HT1080 (cell line): Measurements from ENCODE around the gene OR52E2. TPM values are rescaled to one million over a fixed set of nuclear protein-coding genes. Genes with fewer than 3 reads are reported as not detected.

Experiments
- DNase-seq: peaks from one replicate; pipeline ENCODE4 v3.0.0-alpha.2; 2015; ENCODE audit warnings: low read depth
- total RNA-seq: library from RNA; depleted of rRNA; stranded (reverse); fragments of >200 nt; shearing (Covaris generic); gene quantifications from 2 replicates; pipeline ENCODE4 v1.2.3, GENCODE V29; 2014; rRNA removed

OR52E2 gene
- total RNA-seq, 1 experiment from 2014 or later: not detected

DNA sequence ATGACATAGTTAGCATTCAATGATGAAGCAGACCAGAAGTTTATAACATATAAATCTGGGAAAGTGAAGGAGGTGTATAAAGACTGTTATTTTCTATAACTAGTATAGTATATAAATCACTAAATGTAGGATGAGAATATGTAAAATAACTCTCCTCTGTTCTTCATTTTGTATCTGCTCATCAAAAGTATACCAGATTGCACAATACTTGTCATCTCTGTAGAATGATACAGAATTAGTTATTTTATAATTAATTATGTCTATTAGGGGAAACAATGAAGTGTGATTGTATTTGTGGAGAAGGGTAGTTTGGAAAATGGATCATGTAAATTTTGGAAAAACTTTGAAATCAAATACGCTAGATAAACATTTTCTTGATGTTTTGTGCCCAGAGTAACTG, 46.4 kb downstream of the OR52E2 start:
- no peak for DNase-seq

GRCh38 chr11:5011254-5011653, 48.2 kb downstream of the OR52E2 start:
- DNase-seq: no peak

Other genes starting within 250 kb of the OR52E2 start
- not detected in 2 replicates for gene OR51F2, start 238.3 kb downstream of the OR52E2 start, total RNA-seq
- gene OR51S1, start 210.4 kb downstream of the OR52E2 start, total RNA-seq: not detected in 2 replicates
- gene OR51T1, start 177.7 kb downstream of the OR52E2 start, total RNA-seq: not detected in 2 replicates
- not detected in 2 replicates for gene OR51A7, start 155.8 kb downstream of the OR52E2 start, total RNA-seq
- gene OR51G2, start 140.3 kb downstream of the OR52E2 start, total RNA-seq: not detected in 2 replicates
- gene OR51G1, start 135.3 kb downstream of the OR52E2 start, total RNA-seq: not detected in 2 replicates
- not detected in 2 replicates for gene OR51A4, start 112.0 kb downstream of the OR52E2 start, total RNA-seq
- gene OR51A2, start 103.9 kb downstream of the OR52E2 start, total RNA-seq: not detected in 2 replicates
- gene OR51L1, start 64.8 kb downstream of the OR52E2 start, total RNA-seq: not detected in 2 replicates
- gene OR52J3, start 13.1 kb downstream of the OR52E2 start, total RNA-seq: not detected in 2 replicates
- not detected in 2 replicates for gene OR52E1, start 9.9 kb upstream of the OR52E2 start, total RNA-seq
- not detected in 2 replicates for gene OR52A5, start 78.7 kb upstream of the OR52E2 start, total RNA-seq
- gene OR52A1, start 95.1 kb upstream of the OR52E2 start, total RNA-seq: not detected in 2 replicates
- gene OR51V1, start 141.1 kb upstream of the OR52E2 start, total RNA-seq: not detected in 2 replicates
- gene HBB, start 167.4 kb upstream of the OR52E2 start, total RNA-seq: not detected in 2 replicates
- not detected in 2 replicates for gene HBD, start 174.9 kb upstream of the OR52E2 start, total RNA-seq
- 0.31 TPM in 1 of 2 replicates, not detected in the other for gene HBG1, start 190.2 kb upstream of the OR52E2 start, total RNA-seq
- gene HBG2, start 195.2 kb upstream of the OR52E2 start, total RNA-seq: 15.1 and 19.5 TPM in 2 replicates
- 157 and 165 TPM in 2 replicates for gene HBE1, start 210.3 kb upstream of the OR52E2 start, total RNA-seq
- gene OR51B4, start 242.3 kb upstream of the OR52E2 start, total RNA-seq: 21.5 and 33.4 TPM in 2 replicates